SH-SY5Y (cell line): Measurements from ENCODE around the gene LRRC31.

Experiments used
- GATA2 ChIP-seq: IDR thresholded peaks from 2 replicates; pipeline ENCODE4 v1.6.1; 2011; ENCODE audit warnings: mild to moderate bottlenecking, low read depth, low read length
- GATA3 ChIP-seq: IDR thresholded peaks from 2 replicates; pipeline ENCODE4 v1.6.1; 2011; ENCODE audit warnings: low read depth, mild to moderate bottlenecking, low read length, moderate library complexity

DNA sequence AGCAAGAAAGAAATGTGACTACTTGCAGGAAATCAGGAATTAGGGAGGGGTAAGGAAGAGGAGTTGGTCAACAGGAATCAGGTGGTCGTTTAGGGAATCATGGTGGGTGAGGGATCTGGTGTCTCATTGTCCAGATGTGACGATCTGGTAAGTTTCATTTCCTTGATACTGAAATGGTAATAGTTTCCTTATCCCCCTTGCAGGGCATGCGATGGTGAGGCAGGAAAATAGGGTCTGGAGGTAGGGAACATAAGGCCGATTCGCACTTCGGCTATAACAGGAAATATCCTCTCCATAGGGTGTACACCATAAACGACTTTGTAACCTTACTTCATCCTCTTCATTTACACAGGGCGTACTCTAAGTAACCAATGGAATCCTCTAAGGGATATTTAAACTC is 56.5 kb downstream of the LRRC31 start:
- TF ChIP-seq GATA3: no peak
- no peak for TF ChIP-seq GATA2
